ENCODE results near the gene WDR54.

The WDR54 gene

GRCh38 chr2:74401891-74402290, 19.6 kb upstream of the WDR54 start:
- Histone ChIP-seq H3K27me3 (peaks cover 15% of the 10 kb centered on the region), H3K4me3 (ENCODE audit: low read depth in 1 of 2, low read length in 1 of 2) (no peak overlapping the region), H3K36me3 (no peaks in the 10 kb centered on the region), H3K27ac (no peak overlapping the region), H3K9me3 (no peaks in the 10 kb centered on the region), H3K4me1 (ENCODE audit: control insufficient read depth in 1 of 2, insufficient read depth in 1 of 2, low read depth in 1 of 2, low read length in 1 of 2) (no peaks in the 10 kb centered on the region)
- TF ChIP-seq CTCF (IDR thresholded peaks at IDR 0.05) = no peak

- Histone ChIP-seq H3K4me1 (ENCODE audit: control insufficient read depth in 1 of 2, insufficient read depth in 1 of 2, low read depth in 1 of 2, low read length in 1 of 2) (no peaks in the 10 kb centered on the region), H3K36me3 (no peaks in the 10 kb centered on the region), H3K27me3 (peaks cover 33% of the 10 kb centered on the region), H3K4me3 (ENCODE audit: low read depth in 1 of 2, low read length in 1 of 2) (no peak overlapping the region), H3K27ac (no peak overlapping the region), H3K9me3 (no peaks in the 10 kb centered on the region)
- TF ChIP-seq CTCF (IDR thresholded peaks at IDR 0.05) = no peak
Observed at GRCh38 chr2:74406035-74406434, 15.5 kb upstream of the WDR54 start.

GRCh38 chr2:74407682-74408081, 13.8 kb upstream of the WDR54 start:
- H3K9me3 ChIP-seq = no peaks in the 10 kb centered on the region

GRCh38 chr2:74413001-74413698, 8.4 kb upstream of the WDR54 start:
- TF ChIP-seq CTCF (IDR thresholded peaks at IDR 0.05) = no peak
- Histone ChIP-seq H3K27me3 (peaks cover 68% of the 10 kb centered on the region), H3K4me1 (ENCODE audit: control insufficient read depth in 1 of 2, insufficient read depth in 1 of 2, low read depth in 1 of 2, low read length in 1 of 2) (peaks cover 7 to 17% of the 10 kb centered on the region in 2 experiments), H3K9me3 (no peaks in the 10 kb centered on the region), H3K36me3 (no peaks in the 10 kb centered on the region), H3K4me3 (ENCODE audit: low read depth in 1 of 2, low read length in 1 of 2) (no peak overlapping the region), H3K27ac (no peak overlapping the region)

More at GRCh38 chr2:74407682-74408081, 13.8 kb upstream of the WDR54 start:
- H3K36me3 ChIP-seq = no peaks in the 10 kb centered on the region
- H3K27ac ChIP-seq = no peak overlapping the region
- peaks cover 39% of the 10 kb centered on the region for H3K27me3 ChIP-seq
- no peaks in the 10 kb centered on the region for H3K4me1 ChIP-seq (ENCODE audit: control insufficient read depth in 1 of 2, insufficient read depth in 1 of 2, low read depth in 1 of 2, low read length in 1 of 2)
- no peak overlapping the region for H3K4me3 ChIP-seq (ENCODE audit: low read depth in 1 of 2, low read length in 1 of 2)
- TF ChIP-seq CTCF (IDR thresholded peaks at IDR 0.05) = no peak

GRCh38 chr2:74414441-74414840, 7.1 kb upstream of the WDR54 start:
- Histone ChIP-seq H3K4me3 (ENCODE audit: low read depth in 1 of 2, low read length in 1 of 2) (no peak overlapping the region), H3K9me3 (no peaks in the 10 kb centered on the region), H3K4me1 (ENCODE audit: control insufficient read depth in 1 of 2, insufficient read depth in 1 of 2, low read depth in 1 of 2, low read length in 1 of 2) (peaks cover 7 to 17% of the 10 kb centered on the region in 2 experiments), H3K36me3 (no peaks in the 10 kb centered on the region), H3K27ac (no peak overlapping the region), H3K27me3 (peaks cover 67% of the 10 kb centered on the region)
- no peak for TF ChIP-seq CTCF (IDR thresholded peaks at IDR 0.05)
